GM18870 (cell line): ENCODE results near the gene SLC30A3.
"Not testable (repeated sequence)": the region's sequence is repeated elsewhere in the genome, so short reads cannot be mapped to it uniquely, and the experiment has no call there.

Source experiments
- ATAC-seq: cut with Tn5 transposase; IDR thresholded peaks from one replicate; pipeline ENCODE4 v1.9.1; 2021; ENCODE audit warnings: moderate library complexity; ENCODE audit not compliant: unreplicated experiment

Gene SLC30A3

DNA sequence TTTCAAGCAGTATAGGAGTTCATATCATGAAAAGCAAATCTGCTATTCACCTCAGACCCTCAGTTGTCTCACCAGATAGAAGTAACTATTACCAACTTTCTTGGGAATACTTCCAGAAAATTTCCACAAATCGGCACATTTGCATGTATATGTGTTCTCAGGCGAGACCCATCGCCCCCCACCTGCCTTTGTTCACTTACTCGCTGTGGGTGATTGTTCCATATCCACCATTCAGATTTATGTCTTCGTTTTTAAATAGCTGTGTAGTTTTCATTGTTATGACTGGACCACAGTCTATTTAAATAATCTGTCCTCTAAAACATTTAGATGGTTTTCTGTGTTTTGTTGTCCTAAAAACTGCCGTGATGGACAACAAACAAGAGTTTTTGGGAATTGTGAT, 22.6 kb upstream of the SLC30A3 start:
- ATAC-seq: no peak

DNA sequence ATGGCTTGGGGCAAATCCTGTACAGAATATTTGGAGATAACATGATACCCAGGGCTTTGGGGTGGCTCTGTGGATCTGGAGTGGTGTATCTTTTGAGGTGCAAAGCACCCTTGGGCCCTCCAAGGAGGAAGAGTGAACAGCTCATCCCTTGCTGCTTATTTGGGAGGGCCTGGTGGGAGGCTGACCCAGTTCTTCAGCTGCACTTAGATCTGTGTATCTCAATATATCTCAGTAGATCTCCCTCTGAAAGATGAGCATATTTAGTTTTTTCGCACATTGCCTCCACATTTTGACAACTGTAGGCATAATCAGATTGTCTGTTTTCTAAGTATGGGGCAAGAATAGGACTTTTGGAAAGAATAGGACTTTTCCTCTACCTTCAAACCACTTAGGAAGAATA, 22.1 kb upstream of the SLC30A3 start:
- no peak for ATAC-seq

DNA sequence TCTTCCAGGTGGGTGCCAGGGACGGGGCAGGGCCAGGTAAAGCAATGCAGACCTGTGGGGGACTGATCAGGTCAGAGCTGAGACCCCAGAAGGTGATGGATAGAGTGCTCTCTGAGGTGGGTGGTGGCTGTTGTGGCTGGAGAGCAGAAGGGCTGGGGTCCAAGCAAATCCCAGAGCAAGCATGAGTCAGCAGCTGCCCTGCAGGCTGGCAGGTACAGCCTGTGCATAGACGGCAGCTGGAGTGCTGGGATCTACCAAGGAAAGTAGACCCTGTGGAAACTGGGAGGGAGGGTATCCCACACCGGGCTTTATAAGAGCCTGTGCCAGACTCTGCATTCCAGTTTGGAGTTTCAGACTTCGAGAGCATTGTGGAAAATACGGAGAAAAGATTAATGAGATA, 20.0 kb upstream of the SLC30A3 start:
- ATAC-seq: no peak

DNA sequence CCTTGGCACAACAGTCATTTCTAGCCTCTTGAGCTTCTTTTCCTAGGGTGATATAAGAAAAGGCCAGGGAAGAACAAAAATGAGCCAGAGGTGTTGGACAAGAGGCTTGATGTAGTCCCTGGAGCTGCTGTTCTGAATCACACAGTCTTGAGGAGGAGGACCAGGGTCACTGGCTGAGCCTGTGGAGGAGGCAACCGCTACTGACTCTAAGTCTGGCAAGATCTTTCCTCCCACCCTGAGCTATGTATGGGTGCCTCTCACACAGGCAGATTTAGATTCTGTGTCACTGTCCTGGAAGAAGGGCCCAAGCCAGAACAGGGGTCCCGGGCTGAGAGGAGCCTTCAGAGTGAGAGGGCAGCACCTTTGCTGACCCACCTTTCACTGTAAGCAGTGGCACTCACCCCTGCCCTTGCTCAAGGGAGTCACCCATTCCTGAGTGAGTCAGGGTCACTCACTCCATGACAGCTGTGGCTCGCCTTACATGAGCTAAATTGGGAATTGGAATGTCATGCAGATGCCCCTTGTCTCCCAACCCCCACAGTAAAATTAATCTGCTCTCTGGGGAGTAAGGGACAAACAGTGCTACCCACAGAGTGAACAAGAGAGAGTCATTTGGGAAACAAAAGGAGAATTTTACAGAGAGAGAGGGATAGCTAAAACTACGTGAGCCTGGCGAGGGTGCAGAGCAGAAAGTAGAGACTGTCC, 19.2 kb upstream of the SLC30A3 start, which contains the start of gene TRIM54:
Gene TRIM54 (plus strand): TSS at position 575 of the 705 bp plus-strand sequence. CDS start 303 bp downstream, outside the sequence.
- ATAC-seq: no peak

GRCh38 chr2:27281442-27281841, 18.6 kb upstream of the SLC30A3 start:
- no peak for ATAC-seq

DNA sequence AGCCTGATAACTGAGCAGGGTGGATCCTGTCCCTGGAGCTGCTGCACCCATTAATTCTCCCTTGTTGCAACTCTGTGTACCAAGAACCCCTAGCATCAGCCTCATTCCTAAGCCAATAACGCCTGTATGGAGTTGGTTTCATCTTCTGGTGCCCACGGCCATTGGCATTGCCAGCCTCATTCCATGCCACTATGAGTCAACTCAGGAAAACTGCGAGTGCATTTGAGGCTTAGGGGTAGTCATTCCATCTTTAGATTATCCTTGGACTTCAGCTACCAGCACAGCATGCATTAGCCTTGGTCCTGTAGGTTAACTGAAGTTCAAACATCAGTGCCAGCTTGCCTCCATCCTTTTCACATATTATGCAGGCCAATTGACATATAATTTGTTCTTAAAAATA, 18.0 kb upstream of the SLC30A3 start:
- no peak for ATAC-seq

GRCh38 chr2:27278010-27278409, 15.2 kb upstream of the SLC30A3 start:
- no peak for ATAC-seq

- no peak for ATAC-seq
Observed at GRCh38 chr2:27275211-27276150, 12.6 kb upstream of the SLC30A3 start, which contains the start of gene DNAJC5G. Gene DNAJC5G, plus strand, starts transcription at chr2:27275433. Its CDS starts 1,296 bp downstream, at chr2:27276729.

- not testable (repeated sequence) for ATAC-seq
Observed at GRCh38 chr2:27272537-27273522, 10.0 kb upstream of the SLC30A3 start.

DNA sequence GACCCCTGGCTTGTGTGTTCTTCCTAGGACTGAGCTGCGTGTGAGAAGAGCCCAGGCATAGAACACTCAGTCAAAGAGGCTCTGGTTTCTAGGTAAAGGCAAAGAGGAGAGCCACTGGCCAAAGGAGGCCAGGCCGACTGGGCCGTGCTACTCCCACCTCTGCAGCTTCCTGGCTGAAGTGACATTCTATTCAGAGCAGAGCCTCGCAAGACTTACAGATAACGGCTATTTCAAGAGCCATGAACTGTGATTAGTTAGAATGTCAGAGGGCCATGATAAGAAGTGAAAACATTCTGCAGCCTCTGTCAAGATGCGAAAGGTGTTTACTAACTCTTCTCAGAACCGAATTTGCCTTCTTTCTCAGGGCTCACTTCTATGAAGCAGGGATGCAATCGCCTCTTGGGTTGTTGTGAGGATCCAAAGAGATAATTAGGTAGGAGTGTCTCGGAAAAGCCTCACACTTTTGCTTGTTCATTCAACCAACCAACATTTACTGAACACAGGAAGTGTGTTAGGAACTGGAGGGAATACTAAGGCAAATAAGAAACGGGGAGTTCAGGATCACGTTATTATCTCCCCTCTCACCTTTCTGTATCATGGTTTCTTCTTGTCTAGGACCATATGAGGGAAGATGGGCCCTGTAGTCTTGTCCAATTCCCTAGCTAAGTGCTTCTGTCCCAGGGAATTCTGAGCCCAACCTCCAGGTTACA, 8.9 kb upstream of the SLC30A3 start:
- no peak for ATAC-seq

- ATAC-seq: no peak
Observed at GRCh38 chr2:27270670-27271069, 7.8 kb upstream of the SLC30A3 start.

GRCh38 chr2:27270131-27270530, 7.3 kb upstream of the SLC30A3 start:
- ATAC-seq: no peak

GRCh38 chr2:27268296-27268695, 5.4 kb upstream of the SLC30A3 start:
- not testable (repeated sequence) for ATAC-seq

DNA sequence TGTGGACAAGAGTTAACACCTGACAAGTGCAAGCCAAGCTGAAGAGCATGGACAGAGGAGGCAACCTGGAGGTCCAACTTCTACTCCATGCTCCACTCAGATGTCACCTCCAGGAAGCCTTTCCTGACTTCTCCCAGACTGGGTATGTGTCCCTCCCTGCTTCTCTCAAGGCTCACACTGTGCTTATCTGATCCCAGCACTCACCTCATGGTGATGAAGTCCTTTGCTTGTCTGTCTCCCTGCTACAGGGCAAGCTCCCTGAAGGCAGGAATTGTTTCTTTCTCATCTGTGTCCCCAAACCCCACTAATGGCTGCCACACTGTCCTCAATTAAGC, 2.7 kb upstream of the SLC30A3 start:
- ATAC-seq: no peak

DNA sequence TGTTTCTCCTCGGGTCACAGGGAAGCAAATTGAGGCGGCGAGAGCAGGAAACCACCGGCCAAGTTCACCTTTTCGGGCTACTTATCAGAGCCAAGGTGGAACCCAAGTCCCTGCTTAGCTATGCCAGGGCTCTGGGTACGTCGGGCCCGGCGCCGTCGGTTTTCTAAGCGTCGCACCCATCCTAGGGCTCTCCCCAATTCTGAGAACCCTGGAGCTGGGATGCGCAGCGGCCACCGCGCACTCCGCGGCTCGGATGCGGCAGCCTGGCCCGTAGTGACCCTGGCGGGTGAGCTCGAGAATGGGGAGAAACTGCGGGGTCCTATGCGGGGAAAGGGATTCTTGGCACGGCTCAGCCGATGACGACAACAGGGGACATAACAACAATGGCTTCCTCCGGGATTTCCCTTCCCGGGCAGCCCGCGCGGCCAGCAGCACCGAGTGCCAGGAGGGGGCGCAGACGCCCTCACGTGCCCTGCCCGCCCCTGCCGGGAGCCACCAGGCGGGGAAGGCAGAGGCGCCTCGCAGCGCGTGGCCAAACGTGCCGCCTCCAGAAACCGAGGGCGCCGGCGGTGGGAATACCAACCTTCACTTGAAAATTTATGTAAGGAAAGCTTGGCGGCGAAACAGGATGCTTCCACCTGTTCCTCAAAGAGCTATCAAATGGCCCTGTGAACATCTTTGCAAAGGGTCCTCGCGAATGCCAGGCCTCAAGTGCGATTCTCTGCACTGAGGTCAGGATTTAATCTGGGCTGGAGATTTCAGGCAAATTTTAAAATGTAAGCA, 2.1 kb upstream of the SLC30A3 start:
- ATAC-seq: no peak

- no peak for ATAC-seq
Observed at GRCh38 chr2:27264253-27264752, 1.5 kb upstream of the SLC30A3 start.

DNA sequence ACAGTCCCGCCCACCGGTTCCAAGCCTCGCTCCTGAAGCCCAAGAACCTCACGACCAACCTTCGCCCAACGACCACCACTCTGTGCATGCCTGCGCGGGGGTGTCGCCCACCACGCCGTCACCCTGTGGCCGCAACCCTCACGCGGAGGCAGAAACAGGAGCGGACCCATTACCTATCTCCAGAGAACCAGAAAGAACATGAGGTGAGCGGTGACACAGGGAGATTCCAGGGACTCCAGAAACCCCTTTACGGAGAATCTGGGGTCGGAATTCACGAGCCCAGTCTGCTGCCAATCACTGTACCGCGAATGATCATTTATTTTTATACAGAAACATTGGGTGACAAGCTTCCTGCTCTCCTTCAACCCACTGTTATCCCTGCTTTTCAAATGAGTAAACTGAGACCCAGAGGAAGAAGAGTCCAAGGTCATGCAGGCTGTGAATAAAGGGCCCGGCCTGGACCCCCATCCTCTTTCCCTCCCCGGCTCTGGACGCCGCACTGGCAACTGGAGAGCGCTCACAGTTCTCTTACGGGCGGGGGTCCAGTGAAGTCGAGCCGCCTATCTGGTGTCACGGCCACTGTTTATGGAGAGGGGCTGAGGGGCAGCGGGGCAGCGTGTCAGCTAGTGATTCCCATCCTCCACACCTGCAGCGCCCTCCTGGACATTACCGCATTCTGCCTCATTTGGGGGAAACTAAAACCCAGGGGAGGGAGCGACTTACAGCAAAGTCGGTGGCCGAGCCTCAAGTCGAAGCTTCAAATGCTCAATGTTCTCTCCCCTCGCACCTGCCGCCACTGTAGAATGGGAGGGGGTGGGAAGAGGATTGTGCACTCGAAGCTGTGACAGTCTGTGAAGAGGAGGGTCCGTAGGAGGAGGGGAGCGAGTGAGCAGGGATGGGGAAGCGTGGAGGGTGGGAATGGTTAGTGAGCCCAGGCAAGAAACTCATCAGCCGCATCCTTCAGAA, 723 bp upstream of the SLC30A3 start:
- ATAC-seq: no peak

DNA sequence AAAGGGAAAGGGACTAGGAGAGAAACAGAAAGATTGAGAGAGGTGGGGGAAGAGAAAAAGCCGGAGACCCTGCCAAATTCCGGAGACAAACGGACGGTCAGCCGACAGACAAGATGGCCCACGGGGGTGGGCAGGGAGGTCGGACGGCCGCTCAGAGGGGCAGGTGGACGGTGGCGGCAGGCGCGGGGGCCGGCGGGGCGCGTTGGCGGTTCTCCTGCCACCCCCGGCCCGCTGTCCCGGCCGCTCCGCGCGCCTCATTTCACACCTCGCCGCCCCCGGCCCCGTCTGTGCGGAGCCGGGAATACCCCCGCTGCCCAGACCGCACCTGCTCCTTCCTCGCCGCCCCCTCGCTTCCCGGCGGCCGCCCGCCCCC, 935 bp downstream of the SLC30A3 start:
- no peak for ATAC-seq
